Glutamatergic neuron (in vitro differentiated cells): ENCODE measurements around the gene KLF8. TPM values are rescaled to one million over a fixed set of nuclear protein-coding genes. Genes with fewer than 3 reads are reported as not detected.

Source experiments
- DNase-seq: peaks from one replicate; pipeline ENCODE4 v3.0.0; 2022
- H3K27ac Mint-ChIP-seq: one replicate; pipeline ENCODE4 v1.8.0; 2020; ENCODE audit warnings: mild to moderate bottlenecking, mixed read lengths, inconsistent platforms; ENCODE audit not compliant: unreplicated experiment
- H3K27me3 Mint-ChIP-seq: one replicate; pipeline ENCODE4 v1.8.0; 2020; ENCODE audit warnings: mild to moderate bottlenecking, moderate library complexity, mixed read lengths, inconsistent platforms; ENCODE audit not compliant: unreplicated experiment
- H3K36me3 Mint-ChIP-seq: one replicate; pipeline ENCODE4 v1.8.0; 2020; ENCODE audit warnings: mild to moderate bottlenecking, mixed read lengths, inconsistent platforms; ENCODE audit not compliant: unreplicated experiment
- H3K4me1 Mint-ChIP-seq: one replicate; pipeline ENCODE4 v1.8.0; 2020; ENCODE audit warnings: mild to moderate bottlenecking, low read depth, mixed read lengths, inconsistent platforms; ENCODE audit not compliant: unreplicated experiment
- H3K4me3 Mint-ChIP-seq: one replicate; pipeline ENCODE4 v1.8.0; 2020; ENCODE audit warnings: mild to moderate bottlenecking, mixed read lengths, inconsistent platforms; ENCODE audit not compliant: unreplicated experiment
- H3K9me3 Mint-ChIP-seq: one replicate; pipeline ENCODE4 v1.8.0; 2020; ENCODE audit warnings: mild to moderate bottlenecking, moderate library complexity, mixed read lengths, inconsistent platforms; ENCODE audit not compliant: unreplicated experiment
- total RNA-seq: library from RNA; stranded (reverse); fragmentation: NEBNext Ultra II Directional; extraction: Animal tissue kit (Norgen Biotek cat#: 25700); gene quantifications from one replicate; pipeline ENCODE4 v1.2.1, GENCODE V29; 2021; ENCODE audit not compliant: unreplicated experiment
- TF ChIP-seq, protein P1 (sequence below): fragments of 200-600 bp; sonication (generic); IDR thresholded peaks from one replicate; pipeline ENCODE4 v1.5.0; 2021; ENCODE audit not compliant: partially characterized antibody, unreplicated experiment

The KLF8 gene
- total RNA-seq, 1 donor from 2014 or later = 9.4 TPM

DNA sequence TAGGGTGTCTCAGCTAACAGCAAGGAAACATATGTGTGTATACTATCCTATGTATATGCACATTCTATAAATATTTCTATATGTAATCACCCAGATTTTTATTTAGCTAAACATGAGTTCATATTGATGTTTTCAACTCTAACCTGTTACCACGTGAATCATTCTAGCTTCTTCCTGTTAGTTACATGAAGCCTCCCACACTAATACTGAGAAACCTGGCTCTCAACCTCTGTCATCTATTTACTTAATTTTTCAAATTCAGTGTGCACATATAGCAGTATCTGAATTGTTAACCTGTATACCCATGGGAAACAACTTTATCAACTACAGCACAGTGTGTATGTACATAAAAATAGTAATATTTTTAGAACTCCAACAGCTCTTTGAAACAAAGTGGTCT lies 57.3 kb downstream of the KLF8 start:
- Mint-ChIP-seq H3K4me1 (no peaks in the 10 kb centered on the region), H3K4me3 (no peak overlapping the region), H3K36me3 (no peaks in the 10 kb centered on the region), H3K27me3 (no peaks in the 10 kb centered on the region), H3K9me3 (no peaks in the 10 kb centered on the region), H3K27ac (no peak overlapping the region)
- DNase-seq = no peak
- TF ChIP-seq, protein P1, sequence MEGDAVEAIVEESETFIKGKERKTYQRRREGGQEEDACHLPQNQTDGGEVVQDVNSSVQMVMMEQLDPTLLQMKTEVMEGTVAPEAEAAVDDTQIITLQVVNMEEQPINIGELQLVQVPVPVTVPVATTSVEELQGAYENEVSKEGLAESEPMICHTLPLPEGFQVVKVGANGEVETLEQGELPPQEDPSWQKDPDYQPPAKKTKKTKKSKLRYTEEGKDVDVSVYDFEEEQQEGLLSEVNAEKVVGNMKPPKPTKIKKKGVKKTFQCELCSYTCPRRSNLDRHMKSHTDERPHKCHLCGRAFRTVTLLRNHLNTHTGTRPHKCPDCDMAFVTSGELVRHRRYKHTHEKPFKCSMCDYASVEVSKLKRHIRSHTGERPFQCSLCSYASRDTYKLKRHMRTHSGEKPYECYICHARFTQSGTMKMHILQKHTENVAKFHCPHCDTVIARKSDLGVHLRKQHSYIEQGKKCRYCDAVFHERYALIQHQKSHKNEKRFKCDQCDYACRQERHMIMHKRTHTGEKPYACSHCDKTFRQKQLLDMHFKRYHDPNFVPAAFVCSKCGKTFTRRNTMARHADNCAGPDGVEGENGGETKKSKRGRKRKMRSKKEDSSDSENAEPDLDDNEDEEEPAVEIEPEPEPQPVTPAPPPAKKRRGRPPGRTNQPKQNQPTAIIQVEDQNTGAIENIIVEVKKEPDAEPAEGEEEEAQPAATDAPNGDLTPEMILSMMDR = no peak

DNA sequence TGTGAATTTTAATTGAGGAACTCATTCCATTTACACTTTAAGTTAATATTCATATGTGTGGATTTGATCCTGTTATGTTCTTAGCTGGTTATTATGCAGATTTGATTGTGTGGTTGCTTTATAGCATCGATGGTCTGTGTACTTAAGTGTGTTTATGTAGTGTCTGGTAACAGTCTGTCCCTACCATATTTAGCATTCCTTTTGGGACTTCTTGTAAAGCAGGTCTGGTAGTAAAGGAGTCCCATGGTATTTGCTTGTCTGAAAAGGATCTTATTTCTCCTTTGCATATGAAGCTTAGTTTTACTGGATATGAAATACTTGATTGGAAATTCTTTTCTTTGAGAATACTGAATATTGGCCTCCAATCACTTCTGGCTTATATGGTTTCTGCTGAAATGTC lies 76.6 kb downstream of the KLF8 start:
- H3K36me3 Mint-ChIP-seq = no peaks in the 10 kb centered on the region
- TF ChIP-seq, protein P1 = no peak
- H3K4me3 Mint-ChIP-seq = no peak overlapping the region
- no peaks in the 10 kb centered on the region for H3K9me3 Mint-ChIP-seq
- no peak for DNase-seq
- H3K27ac Mint-ChIP-seq = no peak overlapping the region
- H3K27me3 Mint-ChIP-seq = no peaks in the 10 kb centered on the region
- H3K4me1 Mint-ChIP-seq = no peaks in the 10 kb centered on the region

GRCh38 chrX:56309881-56310280 lies 77.7 kb downstream of the KLF8 start:
- Mint-ChIP-seq H3K36me3 (no peaks in the 10 kb centered on the region), H3K27ac (no peak overlapping the region), H3K4me1 (no peaks in the 10 kb centered on the region), H3K27me3 (no peaks in the 10 kb centered on the region), H3K4me3 (no peak overlapping the region), H3K9me3 (no peaks in the 10 kb centered on the region)
- TF ChIP-seq, protein P1 = no peak
- no peak for DNase-seq

DNA sequence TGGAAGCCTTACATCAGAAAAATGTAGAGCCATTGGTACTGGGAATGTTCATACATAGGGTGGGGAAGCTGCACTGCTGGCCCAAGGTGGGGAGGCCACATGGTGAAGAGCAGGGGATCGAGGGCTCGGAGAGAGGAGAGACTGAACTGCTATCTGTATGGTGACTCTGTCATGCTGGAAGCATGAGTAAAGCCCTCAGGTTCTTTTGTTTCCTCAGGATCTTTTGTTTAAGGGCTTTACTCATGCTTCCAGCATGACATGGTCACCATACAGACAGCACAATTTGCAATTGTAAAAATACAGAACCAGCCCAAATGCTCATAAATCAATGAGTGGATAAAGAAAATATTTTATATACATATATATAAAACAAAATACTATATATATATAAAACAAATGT lies 78.4 kb downstream of the KLF8 start:
- H3K27ac Mint-ChIP-seq = no peak overlapping the region
- H3K9me3 Mint-ChIP-seq = no peaks in the 10 kb centered on the region
- TF ChIP-seq, protein P1 = no peak
- H3K4me1 Mint-ChIP-seq = no peaks in the 10 kb centered on the region
- no peaks in the 10 kb centered on the region for H3K36me3 Mint-ChIP-seq
- no peak overlapping the region for H3K4me3 Mint-ChIP-seq
- no peak for DNase-seq
- H3K27me3 Mint-ChIP-seq = no peaks in the 10 kb centered on the region

DNA sequence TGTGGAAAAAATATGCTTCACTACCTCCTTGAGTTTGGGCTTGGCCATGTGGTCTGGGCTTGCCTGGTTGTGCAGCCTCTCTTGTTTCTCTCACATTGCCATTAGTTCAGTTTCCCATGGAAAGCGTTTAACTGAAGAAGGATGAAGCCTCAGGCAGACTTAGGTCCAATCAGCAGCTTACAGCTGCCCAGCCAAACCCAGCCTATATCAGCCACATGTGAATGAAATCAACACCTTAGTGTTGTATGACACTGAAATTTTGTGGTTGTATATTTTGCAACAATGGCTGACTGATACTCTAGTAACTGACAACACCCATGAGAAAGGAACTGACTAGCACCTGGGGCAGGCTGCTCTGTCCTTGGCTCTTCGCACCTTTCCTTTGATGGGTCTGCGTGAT lies 81.2 kb downstream of the KLF8 start:
- Mint-ChIP-seq H3K4me1 (no peaks in the 10 kb centered on the region), H3K27ac (no peak overlapping the region), H3K9me3 (no peaks in the 10 kb centered on the region), H3K4me3 (no peak overlapping the region), H3K36me3 (no peaks in the 10 kb centered on the region), H3K27me3 (no peaks in the 10 kb centered on the region)
- no peak for DNase-seq
- TF ChIP-seq, protein P1 = no peak
